ENCODE results near the gene ANKRD34C. TPM values are rescaled to one million over a fixed set of nuclear protein-coding genes. Genes with fewer than 3 reads are reported as not detected.

Gene ANKRD34C
- total RNA-seq, 6 experiments from 2014 or later = not detected

GRCh38 chr15:79248183-79248582, 34.3 kb upstream of the ANKRD34C start:
- H3K36me3 Mint-ChIP-seq (ENCODE audit: low read depth) = no peaks in the 10 kb centered on the region
- peaks cover 7% of the 10 kb centered on the region for H3K27me3 Mint-ChIP-seq (ENCODE audit: insufficient read depth)
- no peak overlapping the region for H3K4me3 Mint-ChIP-seq
- H3K9me3 Mint-ChIP-seq = peaks cover 4% of the 10 kb centered on the region; the same call in 1 of the 2 replicates
- no peak overlapping the region for H3K27ac Mint-ChIP-seq
- DNase-seq = peak; percentile 5
- no peak for TF ChIP-seq CTCF (IDR thresholded peaks at IDR 0.05)
- H3K4me1 Mint-ChIP-seq (ENCODE audit: low read depth) = no peaks in the 10 kb centered on the region

GRCh38 chr15:79257454-79257853, 25.1 kb upstream of the ANKRD34C start:
- Mint-ChIP-seq H3K27ac (no peak overlapping the region), H3K9me3 (no peaks in the 10 kb centered on the region; the same call in 1 of the 2 replicates), H3K4me3 (no peak overlapping the region), H3K36me3 (ENCODE audit: low read depth) (no peaks in the 10 kb centered on the region; the same call in 1 of the 2 replicates), H3K4me1 (ENCODE audit: low read depth) (no peaks in the 10 kb centered on the region), H3K27me3 (ENCODE audit: insufficient read depth) (peaks cover 2% of the 10 kb centered on the region; the same call in 1 of the 2 replicates)
- no peak for TF ChIP-seq CTCF (IDR thresholded peaks at IDR 0.05)
- no peak for DNase-seq

GRCh38 chr15:79261836-79262235, 20.7 kb upstream of the ANKRD34C start:
- no peaks in the 10 kb centered on the region; the same call in 1 of the 2 replicates for H3K9me3 Mint-ChIP-seq
- H3K27me3 Mint-ChIP-seq (ENCODE audit: insufficient read depth) = no peaks in the 10 kb centered on the region; the same call in 1 of the 2 replicates
- TF ChIP-seq CTCF (IDR thresholded peaks at IDR 0.05) = no peak
- no peak overlapping the region for H3K27ac Mint-ChIP-seq
- no peaks in the 10 kb centered on the region; the same call in 1 of the 2 replicates for H3K36me3 Mint-ChIP-seq (ENCODE audit: low read depth)
- no peaks in the 10 kb centered on the region for H3K4me1 Mint-ChIP-seq (ENCODE audit: low read depth)
- no peak overlapping the region for H3K4me3 Mint-ChIP-seq
- DNase-seq = no peak

- Mint-ChIP-seq H3K27me3 (ENCODE audit: insufficient read depth) (peaks cover 4% of the 10 kb centered on the region; the same call in 1 of the 2 replicates), H3K4me1 (ENCODE audit: low read depth) (no peaks in the 10 kb centered on the region), H3K27ac (no peak overlapping the region), H3K9me3 (no peaks in the 10 kb centered on the region), H3K4me3 (no peak overlapping the region), H3K36me3 (ENCODE audit: low read depth) (no peaks in the 10 kb centered on the region)
- no peak for DNase-seq
- TF ChIP-seq CTCF (IDR thresholded peaks at IDR 0.05) = no peak
These were observed 17.4 kb upstream of the ANKRD34C start for GRCh38 chr15:79265167-79265566.

GRCh38 chr15:79265987-79266579, 16.4 kb upstream of the ANKRD34C start:
- no peaks in the 10 kb centered on the region for H3K36me3 Mint-ChIP-seq (ENCODE audit: low read depth)
- H3K4me1 Mint-ChIP-seq (ENCODE audit: low read depth) = no peaks in the 10 kb centered on the region
- DNase-seq = no peak
- H3K9me3 Mint-ChIP-seq = no peaks in the 10 kb centered on the region
- H3K4me3 Mint-ChIP-seq = no peak overlapping the region
- no peak overlapping the region for H3K27ac Mint-ChIP-seq
- peaks cover 4% of the 10 kb centered on the region; the same call in 1 of the 2 replicates for H3K27me3 Mint-ChIP-seq (ENCODE audit: insufficient read depth)
- TF ChIP-seq CTCF (IDR thresholded peaks at IDR 0.05) = no peak
